Superior temporal gyrus (tissue), 1 donor: ENCODE measurements around the gene SLC35F4.

ENCODE experiments used
- DNase-seq: peaks from one replicate; pipeline ENCODE4 v3.0.0-alpha.2; 2016; ENCODE audit errors: extremely low spot score

The SLC35F4 gene

DNA sequence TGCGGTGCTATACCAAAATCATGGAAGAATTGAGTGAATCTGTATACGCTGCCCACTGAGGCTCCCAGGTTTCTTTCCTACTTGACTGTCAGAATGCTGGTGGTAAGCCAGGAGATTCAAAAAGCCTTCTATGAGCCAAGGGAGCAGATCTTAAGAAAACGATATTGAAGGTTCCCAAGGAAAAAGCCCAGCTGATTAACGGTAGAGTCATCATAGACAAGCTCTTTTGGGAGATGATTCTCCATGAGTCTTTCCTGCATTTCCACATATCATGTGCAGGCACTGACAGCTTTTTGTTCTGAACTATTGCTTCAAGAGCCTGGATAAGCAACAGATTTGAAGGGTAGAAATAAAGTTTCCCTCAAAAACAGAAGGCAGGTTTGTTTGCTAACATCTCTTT, 17.5 kb downstream of the SLC35F4 start:
- DNase-seq, result no peak

- no peak for DNase-seq
Measured at GRCh38 chr14:57847706-57848105, 18.2 kb downstream of the SLC35F4 start.

GRCh38 chr14:57847096-57847495, 18.8 kb downstream of the SLC35F4 start:
- no peak for DNase-seq

GRCh38 chr14:57846596-57846995, 19.3 kb downstream of the SLC35F4 start:
- DNase-seq, result no peak

- no peak for DNase-seq
Measured at GRCh38 chr14:57845802-57846531, 19.9 kb downstream of the SLC35F4 start.

DNA sequence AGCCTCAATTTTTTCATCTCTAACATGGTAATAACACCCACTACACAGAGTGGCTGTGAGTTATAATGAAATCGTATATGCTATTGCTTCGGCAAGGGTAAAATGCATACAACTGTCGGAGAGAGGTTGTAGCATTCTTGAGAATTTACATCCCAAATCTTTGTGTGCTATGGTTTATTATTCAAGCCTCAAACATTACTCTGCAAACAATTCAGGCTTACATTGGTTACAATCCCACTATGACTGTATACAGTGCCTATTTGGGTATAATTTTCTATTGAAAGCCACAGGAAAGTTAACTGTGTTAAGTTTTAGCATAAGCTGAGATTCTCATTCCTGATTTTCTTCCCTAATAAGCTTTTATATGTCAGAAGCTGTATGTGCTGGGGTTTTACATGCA, 20.6 kb downstream of the SLC35F4 start:
- DNase-seq, result no peak

DNA sequence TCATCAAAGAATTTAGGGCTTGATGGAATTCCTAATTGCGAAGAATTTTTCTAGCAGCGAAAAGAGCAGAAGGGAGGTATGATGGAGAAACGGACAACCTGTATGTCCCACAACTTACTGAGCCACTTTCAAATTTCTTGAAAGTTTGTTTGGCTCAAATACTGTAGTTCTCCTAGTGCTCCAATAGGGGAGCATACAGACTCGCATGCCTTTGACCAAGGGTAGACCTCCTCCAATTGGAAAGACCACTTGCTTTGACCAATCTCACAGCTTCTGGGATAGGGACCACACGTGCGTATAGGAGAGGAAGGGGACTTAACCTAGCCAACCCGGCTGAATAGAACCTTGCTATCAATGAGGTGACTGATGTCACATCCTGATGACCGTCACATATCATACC, 28.6 kb downstream of the SLC35F4 start:
- DNase-seq, result no peak

GRCh38 chr14:57835766-57836165, 30.1 kb downstream of the SLC35F4 start:
- no peak for DNase-seq

- DNase-seq, result no peak
Measured at GRCh38 chr14:57834961-57835360, 30.9 kb downstream of the SLC35F4 start.

DNA sequence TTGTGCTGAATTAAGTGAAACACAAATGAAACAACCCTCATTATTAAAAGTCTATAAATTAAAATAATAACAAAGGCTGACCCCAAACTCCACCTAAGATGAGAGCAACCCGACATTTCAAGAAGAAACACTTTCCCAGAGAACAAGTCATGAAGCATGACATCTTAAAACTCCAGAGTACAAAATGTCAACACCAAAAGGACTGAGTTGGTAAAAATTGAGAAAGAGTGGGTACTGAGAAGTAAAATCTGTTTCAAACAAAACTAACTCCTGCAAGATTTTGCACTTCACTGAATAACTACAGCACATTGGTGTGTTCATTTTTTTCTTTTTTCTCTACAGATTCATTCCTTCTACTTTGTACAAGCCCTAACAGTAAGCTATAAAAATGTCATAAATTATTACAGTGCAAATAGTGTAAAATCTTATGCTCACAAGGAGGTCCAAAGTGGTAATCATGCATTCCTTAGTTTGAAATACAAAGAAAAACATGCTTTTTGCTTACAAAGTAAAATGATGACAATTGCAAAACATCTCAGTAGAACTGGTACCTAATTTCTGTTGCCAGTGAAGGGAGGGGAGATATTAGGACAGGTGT, 31.8 kb downstream of the SLC35F4 start:
- DNase-seq, result no peak

- peak; percentile 34 for DNase-seq
Measured at GRCh38 chr14:57833323-57833722, 32.6 kb downstream of the SLC35F4 start.

- no peak for DNase-seq
Measured at GRCh38 chr14:57831981-57832380, 33.9 kb downstream of the SLC35F4 start.

GRCh38 chr14:57828713-57829112, 37.2 kb downstream of the SLC35F4 start:
- DNase-seq, result no peak

DNA sequence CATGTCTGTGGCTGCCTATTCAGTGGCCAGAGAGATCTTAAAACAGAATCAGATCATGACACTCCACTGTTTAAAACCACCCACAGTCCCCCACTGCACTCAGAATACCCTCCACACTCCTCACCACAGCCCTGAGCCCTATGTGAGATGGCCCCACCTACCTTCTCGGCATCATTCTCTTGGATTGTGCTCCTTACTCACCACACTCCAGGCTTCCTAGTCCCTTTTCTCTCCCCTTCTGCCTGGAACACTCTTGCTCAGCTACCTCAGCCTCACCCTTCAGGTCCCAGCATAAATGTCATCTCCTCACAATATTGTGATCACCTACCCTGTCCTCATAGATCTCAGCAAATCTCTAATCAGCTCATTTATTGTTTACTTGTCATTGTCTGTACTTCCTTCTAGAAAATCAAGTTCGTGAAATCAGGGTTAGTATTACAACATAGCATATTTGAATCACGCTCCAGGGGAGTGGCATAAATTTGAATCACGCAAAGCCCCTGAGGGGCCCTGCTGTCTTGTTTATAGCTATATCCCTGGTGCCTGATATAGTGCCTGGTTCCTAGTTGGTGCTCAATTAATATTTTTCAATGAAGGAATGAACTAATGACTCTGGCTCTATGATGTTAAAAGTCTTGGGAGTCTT, 42.8 kb downstream of the SLC35F4 start:
- no peak for DNase-seq

GRCh38 chr14:57822081-57822480, 43.8 kb downstream of the SLC35F4 start:
- DNase-seq, result no peak

DNA sequence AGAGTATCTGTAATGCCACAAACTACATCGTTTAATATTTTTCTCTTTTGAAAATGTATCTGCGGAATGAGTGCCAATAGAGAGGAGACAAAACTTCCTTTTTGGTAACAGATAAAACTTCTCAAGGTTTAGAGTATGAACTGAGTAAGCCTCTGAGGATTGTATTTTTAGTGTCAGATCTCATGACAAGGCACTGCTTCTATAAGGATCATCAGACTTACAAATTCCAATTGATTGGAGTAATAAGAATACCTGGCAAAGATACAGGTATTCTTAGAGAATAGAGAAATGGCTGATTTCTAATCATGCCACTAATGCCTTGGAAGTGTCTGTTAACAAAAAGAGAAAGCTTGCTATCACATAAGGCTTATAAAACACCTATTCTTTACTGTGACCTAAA, 45.3 kb downstream of the SLC35F4 start:
- no peak for DNase-seq

DNA sequence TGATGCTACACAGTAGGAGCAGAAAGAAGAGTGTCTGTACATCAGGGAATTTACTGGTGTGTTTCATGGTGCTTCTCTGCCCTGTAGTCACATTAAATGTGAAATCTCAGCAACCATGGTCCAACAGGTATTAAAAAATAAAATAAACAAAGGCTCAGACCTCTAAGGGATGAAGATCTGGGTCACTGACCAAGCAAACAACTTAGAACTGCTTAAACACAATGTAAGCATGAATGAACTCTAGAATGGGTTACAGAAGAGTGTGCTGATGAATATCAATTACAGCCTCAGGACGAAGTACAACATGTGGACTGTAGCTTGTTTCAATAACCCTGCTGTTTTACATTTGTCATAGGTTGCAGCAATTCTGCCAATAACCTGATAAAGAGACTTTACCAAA, 47.4 kb downstream of the SLC35F4 start:
- no peak for DNase-seq

- no peak for DNase-seq
Measured at GRCh38 chr14:57816568-57817284, 49.2 kb downstream of the SLC35F4 start.

DNA sequence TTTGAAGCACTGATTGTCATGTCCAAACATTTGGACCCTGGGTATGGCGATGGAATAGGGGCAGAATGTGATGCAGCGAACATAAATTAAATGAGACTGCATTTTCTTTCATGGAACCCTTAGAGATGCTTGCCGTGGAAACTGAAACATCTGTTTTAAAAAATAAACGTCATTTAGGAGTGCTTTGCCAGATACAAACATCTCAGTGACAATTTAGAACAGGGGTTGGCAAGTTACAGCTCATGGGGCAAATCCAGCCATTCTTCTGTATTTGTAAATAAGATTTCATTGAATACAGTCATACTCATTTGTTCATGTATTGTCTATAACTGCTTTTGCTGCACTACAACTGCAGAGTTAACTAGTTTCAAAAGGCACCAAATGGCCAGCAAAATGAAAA, 51.2 kb downstream of the SLC35F4 start:
- DNase-seq, result no peak

GRCh38 chr14:57812741-57813140, 53.2 kb downstream of the SLC35F4 start:
- no peak for DNase-seq

GRCh38 chr14:57811998-57812546, 53.8 kb downstream of the SLC35F4 start:
- DNase-seq, result no peak

- DNase-seq, result peak; percentile 2
Measured at GRCh38 chr14:57809808-57810207, 56.1 kb downstream of the SLC35F4 start.
